Activated effector memory CD4-positive, alpha-beta T cell treated with Interleukin-2 at 50 U/mL for 16 hours (primary cell): ENCODE measurements around the gene GP1BA.
A peak's percentile ranks its signal among the peaks of the same experiment; 100 is the strongest.
"Not testable (repeated sequence)": the region's sequence is repeated elsewhere in the genome, so short reads cannot be mapped to it uniquely, and the experiment has no call there.

ENCODE experiments used
- DNase-seq: peaks from one replicate; pipeline ENCODE4 v3.0.0-alpha.2; 2020

GP1BA gene

GRCh38 chr17:4901648-4902344 is 30.3 kb upstream of the GP1BA start:
- DNase-seq = no peak

DNA sequence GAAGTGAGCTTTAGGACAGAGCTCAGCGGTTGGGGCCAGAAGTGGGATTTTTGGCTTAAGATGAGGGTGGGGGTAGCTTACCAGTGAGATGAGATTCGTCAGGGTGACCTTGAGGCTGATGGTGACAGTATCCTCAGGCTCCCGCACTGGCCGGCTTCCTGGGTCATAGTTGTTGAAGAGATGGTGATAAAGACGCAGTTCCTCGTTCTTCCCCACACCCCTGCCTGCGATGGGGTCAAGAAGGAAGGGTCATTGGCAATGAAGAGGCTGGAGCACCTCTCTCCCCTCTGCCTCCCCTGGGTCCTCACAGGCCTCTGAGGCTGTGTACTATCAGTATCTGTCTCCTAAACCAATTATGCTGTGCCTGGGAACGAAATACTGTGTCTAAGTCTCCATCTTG is 29.5 kb upstream of the GP1BA start:
- DNase-seq = no peak

DNA sequence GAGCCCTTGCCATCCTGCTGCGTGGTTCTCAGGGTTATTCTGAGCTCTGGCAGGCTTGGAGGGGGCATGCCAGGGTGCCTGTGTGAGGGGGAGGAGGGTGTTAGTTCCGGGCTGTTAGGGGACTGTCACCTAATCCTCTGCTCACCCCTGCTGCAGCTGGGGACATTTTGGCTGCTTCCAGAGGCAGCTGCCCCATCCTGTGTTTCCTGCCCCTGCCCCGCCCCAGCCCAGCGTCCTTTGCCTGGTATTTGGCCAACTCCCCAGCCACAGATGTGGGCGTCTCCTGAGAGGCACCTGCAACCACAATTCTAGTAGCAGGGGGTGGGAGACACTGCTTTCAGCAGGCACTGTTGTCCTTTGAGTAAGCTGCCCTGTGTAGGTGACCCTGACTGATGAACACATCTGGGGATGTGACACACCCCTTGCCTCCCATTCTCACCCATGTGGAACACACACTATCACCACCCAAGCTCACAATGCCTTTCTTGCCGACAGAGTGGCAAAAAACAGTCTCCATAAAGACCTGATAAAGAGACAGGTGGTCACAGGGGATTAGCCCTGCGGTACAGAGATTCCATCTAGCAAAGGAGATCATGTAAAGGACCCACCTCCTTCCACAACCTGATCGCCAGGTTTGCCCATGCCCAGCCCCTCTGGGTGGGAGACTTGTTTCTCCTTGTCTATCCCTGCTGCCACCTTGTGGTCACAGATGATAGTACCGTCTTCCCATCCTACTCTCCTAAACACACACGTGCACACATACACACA is 28.8 kb upstream of the GP1BA start, which contains the start of gene CHRNE:
Gene CHRNE (minus strand): TSS at position 48 of the 768 bp plus-strand sequence. CDS start 35 bp downstream, at position 13.
- DNase-seq = peak; percentile 51

- not testable (repeated sequence) for DNase-seq
Observed at GRCh38 chr17:4906642-4907041, 25.4 kb upstream of the GP1BA start.

GRCh38 chr17:4908301-4908700 is 23.8 kb upstream of the GP1BA start:
- DNase-seq = no peak

- peak; percentile 71 for DNase-seq
Observed at GRCh38 chr17:4908711-4909496, 23.2 kb upstream of the GP1BA start.

DNA sequence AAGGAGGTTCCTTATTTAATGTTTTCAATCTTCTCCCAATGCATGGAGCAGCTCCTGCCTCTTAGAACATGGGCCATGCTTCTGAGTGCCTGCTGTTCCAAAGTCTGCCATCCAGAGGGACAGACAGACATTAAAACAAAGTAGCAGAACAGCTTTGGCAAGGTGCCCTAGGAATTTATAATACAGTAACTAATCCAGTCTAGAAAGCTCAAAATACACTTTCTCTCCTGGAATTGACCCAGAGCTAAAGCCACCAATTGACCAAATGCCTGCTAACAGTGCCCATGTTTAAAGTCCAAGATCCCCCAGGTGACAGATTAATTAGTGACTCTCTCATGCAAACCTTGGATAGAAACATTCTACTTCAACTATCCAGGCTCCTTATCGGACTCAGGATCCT is 18.1 kb upstream of the GP1BA start:
- no peak for DNase-seq

DNA sequence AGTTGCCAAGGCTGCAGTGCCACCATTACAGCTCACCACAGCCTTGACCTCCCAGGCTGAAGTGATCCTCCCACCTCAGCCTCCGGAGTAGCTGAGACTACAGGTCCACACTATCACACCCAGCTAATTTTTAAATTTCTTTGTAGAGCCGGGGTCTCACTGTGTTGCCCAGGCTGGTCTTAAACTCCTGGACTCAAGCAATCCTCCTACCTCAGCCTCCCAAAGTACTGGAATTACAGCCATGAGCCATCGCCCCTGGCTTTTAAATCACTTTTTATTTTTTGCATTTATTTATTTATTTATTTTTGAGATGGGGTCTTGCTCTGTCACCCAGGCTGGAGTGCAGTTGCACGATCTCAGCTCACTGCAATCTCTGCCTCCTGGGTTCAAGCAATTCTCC is 17.5 kb upstream of the GP1BA start:
- DNase-seq = not testable (repeated sequence)

- no peak for DNase-seq
Observed at GRCh38 chr17:4919511-4920047, 12.5 kb upstream of the GP1BA start.

- no peak for DNase-seq
Observed at GRCh38 chr17:4920351-4921048, 11.6 kb upstream of the GP1BA start.

GRCh38 chr17:4921320-4921719 is 10.8 kb upstream of the GP1BA start:
- no peak for DNase-seq

GRCh38 chr17:4926577-4927335 is 5.3 kb upstream of the GP1BA start:
- not testable (repeated sequence) for DNase-seq

- no peak for DNase-seq
Observed at GRCh38 chr17:4928881-4929280, 3.2 kb upstream of the GP1BA start.

DNA sequence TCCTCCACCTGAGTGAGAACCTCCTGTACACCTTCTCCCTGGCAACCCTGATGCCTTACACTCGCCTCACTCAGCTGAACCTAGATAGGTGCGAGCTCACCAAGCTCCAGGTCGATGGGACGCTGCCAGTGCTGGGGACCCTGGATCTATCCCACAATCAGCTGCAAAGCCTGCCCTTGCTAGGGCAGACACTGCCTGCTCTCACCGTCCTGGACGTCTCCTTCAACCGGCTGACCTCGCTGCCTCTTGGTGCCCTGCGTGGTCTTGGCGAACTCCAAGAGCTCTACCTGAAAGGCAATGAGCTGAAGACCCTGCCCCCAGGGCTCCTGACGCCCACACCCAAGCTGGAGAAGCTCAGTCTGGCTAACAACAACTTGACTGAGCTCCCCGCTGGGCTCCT is 679 bp downstream of the GP1BA start:
- no peak for DNase-seq

GRCh38 chr17:4933646-4934045 is 1.6 kb downstream of the GP1BA start:
- no peak for DNase-seq

DNA sequence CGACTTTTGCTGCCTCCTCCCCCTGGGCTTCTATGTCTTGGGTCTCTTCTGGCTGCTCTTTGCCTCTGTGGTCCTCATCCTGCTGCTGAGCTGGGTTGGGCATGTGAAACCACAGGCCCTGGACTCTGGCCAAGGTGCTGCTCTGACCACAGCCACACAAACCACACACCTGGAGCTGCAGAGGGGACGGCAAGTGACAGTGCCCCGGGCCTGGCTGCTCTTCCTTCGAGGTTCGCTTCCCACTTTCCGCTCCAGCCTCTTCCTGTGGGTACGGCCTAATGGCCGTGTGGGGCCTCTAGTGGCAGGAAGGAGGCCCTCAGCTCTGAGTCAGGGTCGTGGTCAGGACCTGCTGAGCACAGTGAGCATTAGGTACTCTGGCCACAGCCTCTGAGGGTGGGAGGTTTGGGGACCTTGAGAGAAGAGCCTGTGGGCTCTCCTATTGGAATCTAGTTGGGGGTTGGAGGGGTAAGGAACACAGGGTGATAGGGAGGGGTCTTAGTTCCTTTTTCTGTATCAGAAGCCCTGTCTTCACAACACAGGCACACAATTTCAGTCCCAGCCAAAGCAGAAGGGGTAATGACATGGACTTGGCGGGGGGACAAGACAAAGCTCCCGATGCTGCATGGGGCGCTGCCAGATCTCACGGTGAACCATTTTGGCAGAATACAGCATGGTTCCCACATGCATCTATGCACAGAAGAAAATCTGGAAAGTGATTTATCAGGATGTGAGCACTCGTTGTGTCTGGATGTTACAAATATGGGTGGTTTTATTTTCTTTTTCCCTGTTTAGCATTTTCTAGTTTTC is 2.3 kb downstream of the GP1BA start:
- DNase-seq = no peak

GRCh38 chr17:4935650-4936049 is 3.6 kb downstream of the GP1BA start:
- no peak for DNase-seq

DNA sequence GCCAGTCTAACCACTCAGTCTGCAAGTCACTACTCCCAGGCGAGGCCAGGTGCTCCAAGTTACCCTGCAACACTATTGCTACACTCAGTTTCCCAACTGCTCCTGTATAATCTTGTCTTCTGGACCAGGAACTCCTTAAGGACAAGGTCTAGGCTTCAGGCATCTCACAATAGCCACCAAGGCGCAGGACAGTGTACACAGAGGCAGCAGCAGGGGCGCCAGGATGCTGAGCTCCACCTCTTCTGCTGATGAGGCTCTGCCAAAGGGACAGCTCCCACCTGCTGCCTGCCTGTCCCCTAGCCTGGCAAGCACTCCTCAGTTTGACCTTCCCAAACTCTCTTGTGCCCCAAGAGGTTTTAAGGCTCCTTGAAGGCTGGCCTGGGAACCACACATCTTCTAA is 4.4 kb downstream of the GP1BA start:
- no peak for DNase-seq

DNA sequence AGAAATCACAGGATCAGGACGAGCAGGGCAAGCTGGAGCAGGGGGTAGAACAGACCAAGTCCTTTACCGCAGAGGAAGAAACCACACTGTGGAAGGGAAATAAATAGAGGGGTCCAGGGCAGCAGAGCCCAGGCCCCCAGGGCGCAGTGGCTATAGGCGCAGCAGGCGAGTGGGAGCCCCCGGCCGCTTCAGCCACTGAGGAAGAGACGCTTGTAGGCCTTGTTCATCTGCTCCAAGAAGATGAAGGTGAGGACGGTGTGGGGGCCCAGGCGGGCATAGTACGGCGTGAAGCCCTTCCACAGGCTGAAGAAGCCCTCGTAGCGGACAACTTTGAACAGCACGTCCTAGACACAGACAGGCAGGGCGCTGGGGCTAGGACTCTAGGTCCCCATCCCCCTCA is 5.5 kb downstream of the GP1BA start:
- no peak for DNase-seq

GRCh38 chr17:4938069-4938491 is 6.0 kb downstream of the GP1BA start:
- no peak for DNase-seq
